ENCODE data around the gene PHACTR3.
"Not testable (repeated sequence)": the region's sequence is repeated elsewhere in the genome, so short reads cannot be mapped to it uniquely, and the experiment has no call there.

Gene PHACTR3

GRCh38 chr20:59603781-59604541 lies at the start of gene PHACTR3:
PHACTR3 (plus strand) TSS chr20:59604540; CDS start chr20:59605015, 475 bp downstream.
- no peak for DNase-seq (ENCODE audit: low spot score)

DNA sequence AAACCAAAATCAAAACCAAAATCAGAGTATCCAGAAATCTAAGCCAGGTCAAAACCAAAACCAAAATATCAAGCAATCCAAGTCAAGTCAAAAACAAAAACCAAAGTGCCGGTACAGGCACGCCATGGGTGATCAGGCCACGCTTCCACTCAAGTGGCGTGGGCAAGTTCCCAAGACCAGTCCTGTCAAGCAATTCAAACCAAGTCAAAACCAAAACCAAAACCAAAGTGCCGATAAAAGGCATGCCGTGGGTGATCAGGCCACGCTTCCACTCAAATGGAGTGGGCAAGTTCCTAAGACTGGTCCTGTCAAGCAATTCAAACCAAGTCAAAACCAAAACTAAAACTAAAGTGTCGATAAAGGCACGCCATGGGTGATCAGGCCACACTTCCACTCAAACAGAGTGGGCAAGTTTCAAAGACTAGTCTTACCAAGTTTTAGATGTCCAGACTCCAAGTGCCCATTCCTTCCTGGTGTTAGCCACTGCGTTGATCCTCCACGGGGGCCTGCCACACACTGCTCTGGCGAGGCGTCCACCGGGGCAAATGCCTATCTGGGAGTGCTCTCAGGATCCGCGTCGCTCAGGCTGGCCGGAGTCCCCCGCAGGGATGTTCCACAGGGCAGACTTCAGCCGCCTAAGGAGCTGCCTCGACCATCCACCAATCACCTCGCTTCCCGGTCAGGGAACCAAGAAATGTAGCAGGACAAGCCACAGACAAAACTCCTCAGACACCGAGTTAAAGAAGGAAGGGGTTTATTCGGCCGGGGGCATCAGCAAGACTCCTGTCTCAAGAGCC lies 46.4 kb upstream of the PHACTR3 start:
- not testable (repeated sequence) for DNase-seq (ENCODE audit: low spot score)

- DNase-seq (ENCODE audit: low spot score) = peak; percentile 2
Measured at GRCh38 chr20:59559024-59559817, 45.1 kb upstream of the PHACTR3 start.

GRCh38 chr20:59559863-59560262 lies 44.5 kb upstream of the PHACTR3 start:
- no peak for DNase-seq (ENCODE audit: low spot score)

GRCh38 chr20:59560588-59561227 lies 43.6 kb upstream of the PHACTR3 start:
- peak; percentile 84 for DNase-seq (ENCODE audit: low spot score)

DNA sequence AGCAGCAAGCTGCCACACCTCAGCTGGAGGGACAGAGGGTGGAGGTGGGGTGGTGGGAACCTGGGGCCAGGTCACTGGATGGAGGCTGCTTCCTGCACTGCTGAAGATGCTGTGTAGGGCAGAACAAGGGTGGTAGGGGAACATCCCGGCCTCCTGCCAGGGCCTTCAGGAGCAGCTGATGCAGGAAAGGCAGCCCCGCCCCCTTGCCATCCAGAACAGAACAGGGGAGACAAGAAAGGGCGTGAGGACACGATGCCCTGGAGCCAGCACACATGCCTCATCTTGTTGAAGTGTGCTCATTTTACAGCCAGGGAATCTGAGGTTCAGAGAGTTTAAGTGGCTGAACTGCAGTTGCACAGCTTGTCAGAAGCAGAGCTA lies 43.1 kb upstream of the PHACTR3 start:
- DNase-seq (ENCODE audit: low spot score) = no peak

DNA sequence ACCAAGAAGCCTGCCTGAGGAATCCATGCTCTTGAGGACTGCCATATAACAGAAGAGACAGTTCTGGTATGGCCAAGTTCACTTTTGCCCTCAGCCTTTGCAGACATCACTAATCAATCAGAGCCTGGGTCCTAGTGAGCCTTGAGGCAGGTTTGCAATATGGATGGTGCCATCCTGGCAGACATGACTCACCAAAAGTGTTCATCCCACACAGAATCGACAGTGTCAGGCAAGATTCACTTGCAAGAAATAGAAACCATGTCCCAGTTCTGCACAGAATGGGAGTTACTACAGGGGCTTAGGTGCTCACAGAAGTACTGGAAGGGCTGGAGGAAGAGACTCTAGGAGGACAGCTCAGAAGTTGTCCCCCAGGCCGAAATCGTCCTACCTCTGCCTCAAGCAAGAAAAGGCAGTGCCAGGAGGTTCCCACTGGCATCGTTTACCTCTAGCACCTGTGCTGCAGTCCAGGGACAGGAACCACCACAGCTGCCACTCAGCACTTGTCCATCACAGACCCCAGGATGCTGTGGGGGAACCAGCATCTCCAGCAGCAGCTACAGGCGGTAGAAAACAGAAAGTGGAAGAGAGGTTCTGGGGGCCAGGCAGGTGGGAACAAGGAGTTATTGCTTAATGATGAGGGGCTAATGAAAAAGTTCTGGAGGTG lies 42.6 kb upstream of the PHACTR3 start:
- DNase-seq (ENCODE audit: low spot score) = peak; percentile 3

- peak; percentile 4 for DNase-seq (ENCODE audit: low spot score)
Measured at GRCh38 chr20:59564171-59564570, 40.2 kb upstream of the PHACTR3 start.

DNA sequence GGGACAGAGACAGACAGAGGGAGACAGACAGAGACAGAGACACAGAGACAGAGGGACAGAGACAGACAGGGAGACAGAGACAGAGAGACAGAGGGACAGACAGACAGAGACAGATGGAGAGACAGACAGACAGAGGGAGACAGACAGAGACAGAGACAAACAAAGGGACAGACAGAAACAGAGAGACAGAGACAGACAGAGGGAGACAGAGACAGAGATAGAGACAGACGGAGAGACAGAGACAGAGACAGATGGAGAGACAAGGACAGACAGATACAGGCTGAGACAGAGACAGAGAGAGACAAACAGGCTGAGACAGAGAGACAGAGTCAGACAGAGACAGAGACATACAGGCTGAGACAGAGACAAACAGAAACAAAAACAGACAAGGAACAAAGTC lies 39.4 kb upstream of the PHACTR3 start:
- DNase-seq (ENCODE audit: low spot score) = no peak

DNA sequence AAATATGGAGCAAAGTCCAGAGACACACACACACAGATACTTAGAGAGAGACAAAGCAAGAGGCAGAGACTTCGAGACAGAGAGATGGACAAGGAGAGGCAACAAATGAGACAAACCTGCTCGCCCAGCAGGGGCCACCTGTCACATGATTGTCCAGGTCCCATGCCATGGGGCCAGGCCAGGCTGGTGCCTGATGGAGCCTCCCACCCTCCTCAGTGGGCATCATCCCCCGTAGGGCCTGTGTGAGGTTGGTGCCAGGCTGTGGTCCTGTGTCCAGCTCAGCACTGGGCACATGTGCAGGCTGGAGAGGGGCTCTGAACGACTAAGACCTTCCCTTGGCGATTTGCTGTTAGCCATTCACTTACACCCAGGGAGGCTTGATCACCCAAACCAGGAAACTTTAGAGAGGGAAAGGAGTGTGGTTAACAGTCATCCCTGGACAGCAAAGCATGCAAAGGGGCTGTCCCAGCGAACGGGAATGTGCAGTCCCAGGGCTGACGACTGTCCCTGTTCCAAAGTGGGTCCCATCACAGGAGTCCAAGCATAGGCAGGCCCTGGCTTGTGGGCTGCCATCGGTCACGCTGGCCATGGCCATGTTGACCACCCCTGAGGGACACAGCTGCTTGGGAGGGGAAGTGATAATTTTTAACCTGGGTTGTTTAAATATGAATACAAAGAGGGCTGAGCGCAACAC lies 38.4 kb upstream of the PHACTR3 start:
- peak; percentile 4 for DNase-seq (ENCODE audit: low spot score)

GRCh38 chr20:59566631-59567524 lies 37.5 kb upstream of the PHACTR3 start:
- no peak for DNase-seq (ENCODE audit: low spot score)

GRCh38 chr20:59567585-59568508 lies 36.5 kb upstream of the PHACTR3 start:
- no peak for DNase-seq (ENCODE audit: low spot score)

DNA sequence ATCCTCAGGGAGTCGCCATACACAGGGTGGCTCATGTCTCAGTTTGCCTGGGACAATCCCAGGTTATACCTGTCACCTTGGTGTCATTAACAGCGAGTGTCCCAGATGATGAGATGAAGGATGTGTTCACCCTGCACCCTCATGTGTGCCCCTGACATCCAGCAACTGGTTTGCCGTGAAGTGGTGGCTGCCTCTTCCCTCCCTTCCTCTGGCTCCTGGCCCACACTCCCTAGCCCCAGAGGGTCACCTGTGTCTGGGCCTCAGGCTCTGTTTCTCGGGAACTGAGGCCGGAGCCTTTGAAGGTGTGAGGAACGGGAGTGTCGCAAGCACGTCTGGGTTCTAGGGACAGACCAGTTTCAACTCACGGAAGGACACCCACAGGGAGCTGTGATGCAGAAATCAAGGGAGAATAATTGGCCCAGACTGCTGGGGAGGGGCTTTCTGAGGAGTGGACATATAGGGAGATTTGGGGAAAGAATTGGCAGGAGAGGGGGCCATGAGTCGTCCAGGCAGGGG lies 35.8 kb upstream of the PHACTR3 start:
- DNase-seq (ENCODE audit: low spot score) = no peak

- DNase-seq (ENCODE audit: low spot score) = no peak
Measured at GRCh38 chr20:59569305-59569704, 35.0 kb upstream of the PHACTR3 start.

- no peak for DNase-seq (ENCODE audit: low spot score)
Measured at GRCh38 chr20:59571151-59571550, 33.2 kb upstream of the PHACTR3 start.

GRCh38 chr20:59571551-59572314 lies 32.6 kb upstream of the PHACTR3 start:
- peak; percentile 93 for DNase-seq (ENCODE audit: low spot score)

GRCh38 chr20:59572515-59572914 lies 31.8 kb upstream of the PHACTR3 start:
- no peak for DNase-seq (ENCODE audit: low spot score)

DNA sequence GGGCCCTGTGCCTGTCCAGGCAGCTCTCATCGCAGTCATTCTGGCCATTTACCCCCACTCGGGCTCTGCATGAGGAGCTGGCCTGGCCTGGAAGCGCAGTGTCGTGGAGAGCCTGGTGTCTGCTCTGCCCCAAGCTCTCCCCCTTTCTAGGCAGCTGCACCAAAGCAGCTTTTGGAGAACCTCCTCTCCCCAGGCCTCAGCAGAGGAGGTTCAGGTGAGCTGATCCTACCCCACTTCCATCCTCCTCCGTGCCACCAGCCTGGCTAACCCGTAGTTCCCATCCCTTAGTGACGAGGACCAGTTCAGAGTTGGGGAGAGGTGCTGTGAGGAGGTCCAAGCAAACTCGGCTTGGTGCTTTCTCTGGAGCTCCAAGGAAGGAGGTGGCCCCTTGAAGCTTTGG lies 30.5 kb upstream of the PHACTR3 start:
- no peak for DNase-seq (ENCODE audit: low spot score)

All from GM03348 (cell line).